Ascending aorta (tissue), 2 donors: ENCODE data around the gene SNRPD3. TPM values are rescaled to one million over a fixed set of nuclear protein-coding genes. Genes with fewer than 3 reads are reported as not detected.

Experiments used
- DNase-seq, 2 donors: peaks; one replicate each; pipeline ENCODE4 v3.0.0-alpha.2; 2019; ENCODE audit warnings: low spot score in 2 of 2
- H3K27ac ChIP-seq, 2 donors: fragments of 200-600 bp; sonication (generic); one replicate each; pipeline ENCODE4 v1.5.1; 2016 to 2017; ENCODE audit warnings: mild to moderate bottlenecking in 1 of 2
- H3K27me3 ChIP-seq: fragments of 200-600 bp; sonication (generic); one replicate; pipeline ENCODE4 v1.5.1; 2017
- H3K36me3 ChIP-seq, 2 donors: fragments of 200-600 bp; sonication (generic); one replicate each; pipeline ENCODE4 v1.5.1; 2016
- H3K4me1 ChIP-seq, 2 donors: fragments of 200-600 bp; sonication (generic); one replicate each; pipeline ENCODE4 v1.5.1; 2016 to 2017; ENCODE audit warnings: mild to moderate bottlenecking in 1 of 2
- H3K4me3 ChIP-seq, 2 donors: fragments of 200-600 bp; sonication (generic); one replicate each; pipeline ENCODE4 v1.5.1; 2016 to 2017; ENCODE audit warnings: mild to moderate bottlenecking in 1 of 2
- H3K9me3 ChIP-seq, 2 donors: fragments of 200-600 bp; sonication (generic); one replicate each; pipeline ENCODE4 v1.5.1; 2016
- intact Hi-C: fragments of 100-400 bp; cut with DNase I; formaldehyde crosslinking; loops from one replicate; pipeline ENCODE4 v1.15.1; 2023
- total RNA-seq: library from RNA; depleted of rRNA; stranded (reverse); fragments of >200 nt; gene quantifications from one replicate; pipeline ENCODE4 v1.1.0, GENCODE V29; 2016
- TF ChIP-seq, protein P1 (sequence below), 3 experiments: fragments of 200-600 bp in 2 of 3; fragments of 450-650 bp in 1 of 3; sonication (generic) in 2 of 3; IDR thresholded peaks; one replicate each; pipeline ENCODE4 v1.5.1; 2016 to 2019; ENCODE audit warnings: antibody characterized with exemption in 3 of 3, mild to moderate bottlenecking in 1 of 3, moderate library complexity in 1 of 3

The SNRPD3 gene
- total RNA-seq, 1 donor from 2014 or later: 113 TPM

- Histone ChIP-seq H3K36me3 (peaks cover 10 to 28% of the 10 kb centered on the region in 2 donors), H3K4me3 (no peak overlapping the region), H3K4me1 (peaks cover 0 to 7% of the 10 kb centered on the region in 2 donors), H3K27me3 (no peaks in the 10 kb centered on the region), H3K27ac (peak overlapping the region in 1 of 2 donors; percentile 1), H3K9me3 (no peaks in the 10 kb centered on the region)
- DNase-seq: no peak
- intact Hi-C loops: no loop called here
- TF ChIP-seq, protein P1, sequence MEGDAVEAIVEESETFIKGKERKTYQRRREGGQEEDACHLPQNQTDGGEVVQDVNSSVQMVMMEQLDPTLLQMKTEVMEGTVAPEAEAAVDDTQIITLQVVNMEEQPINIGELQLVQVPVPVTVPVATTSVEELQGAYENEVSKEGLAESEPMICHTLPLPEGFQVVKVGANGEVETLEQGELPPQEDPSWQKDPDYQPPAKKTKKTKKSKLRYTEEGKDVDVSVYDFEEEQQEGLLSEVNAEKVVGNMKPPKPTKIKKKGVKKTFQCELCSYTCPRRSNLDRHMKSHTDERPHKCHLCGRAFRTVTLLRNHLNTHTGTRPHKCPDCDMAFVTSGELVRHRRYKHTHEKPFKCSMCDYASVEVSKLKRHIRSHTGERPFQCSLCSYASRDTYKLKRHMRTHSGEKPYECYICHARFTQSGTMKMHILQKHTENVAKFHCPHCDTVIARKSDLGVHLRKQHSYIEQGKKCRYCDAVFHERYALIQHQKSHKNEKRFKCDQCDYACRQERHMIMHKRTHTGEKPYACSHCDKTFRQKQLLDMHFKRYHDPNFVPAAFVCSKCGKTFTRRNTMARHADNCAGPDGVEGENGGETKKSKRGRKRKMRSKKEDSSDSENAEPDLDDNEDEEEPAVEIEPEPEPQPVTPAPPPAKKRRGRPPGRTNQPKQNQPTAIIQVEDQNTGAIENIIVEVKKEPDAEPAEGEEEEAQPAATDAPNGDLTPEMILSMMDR (IDR thresholded peaks at IDR 0.05): no peak
Observed at GRCh38 chr22:24578355-24579257, 22.8 kb downstream of the SNRPD3 start.

DNA sequence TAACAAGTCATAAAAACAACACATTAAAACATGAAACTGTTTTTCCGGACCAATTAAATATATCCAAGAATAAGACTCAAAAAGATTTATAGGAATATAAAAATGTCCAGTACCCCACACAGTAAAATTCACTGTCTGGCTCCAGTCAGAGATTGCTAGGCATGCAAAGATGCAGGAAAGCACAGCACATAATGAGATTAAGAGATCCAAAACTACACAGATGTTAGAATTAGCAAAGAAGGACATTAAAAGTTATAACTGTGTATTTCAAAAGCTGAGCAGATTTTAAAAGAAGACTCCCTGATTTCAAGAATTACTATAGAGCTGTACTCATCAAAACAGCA lies 23.4 kb downstream of the SNRPD3 start:
- intact Hi-C loops: no loop called here
- H3K4me1 ChIP-seq: peaks cover 0 to 8% of the 10 kb centered on the region in 2 donors
- H3K9me3 ChIP-seq: no peaks in the 10 kb centered on the region
- peaks cover 4 to 22% of the 10 kb centered on the region in 2 donors for H3K36me3 ChIP-seq
- peak overlapping the region in 1 of 2 donors; percentile 1 for H3K27ac ChIP-seq
- TF ChIP-seq, protein P1 (IDR thresholded peaks at IDR 0.05): no peak
- no peak overlapping the region for H3K4me3 ChIP-seq
- no peaks in the 10 kb centered on the region for H3K27me3 ChIP-seq
- no peak for DNase-seq

GRCh38 chr22:24580276-24580675 lies 24.5 kb downstream of the SNRPD3 start:
- Histone ChIP-seq H3K36me3 (peaks cover 0 to 11% of the 10 kb centered on the region in 2 donors), H3K27me3 (no peaks in the 10 kb centered on the region), H3K9me3 (no peaks in the 10 kb centered on the region), H3K4me1 (peaks cover 0 to 8% of the 10 kb centered on the region in 2 donors), H3K4me3 (no peak overlapping the region), H3K27ac (no peak overlapping the region)
- TF ChIP-seq, protein P1 (IDR thresholded peaks at IDR 0.05): no peak
- no peak for DNase-seq
- intact Hi-C loops: no loop called here

DNA sequence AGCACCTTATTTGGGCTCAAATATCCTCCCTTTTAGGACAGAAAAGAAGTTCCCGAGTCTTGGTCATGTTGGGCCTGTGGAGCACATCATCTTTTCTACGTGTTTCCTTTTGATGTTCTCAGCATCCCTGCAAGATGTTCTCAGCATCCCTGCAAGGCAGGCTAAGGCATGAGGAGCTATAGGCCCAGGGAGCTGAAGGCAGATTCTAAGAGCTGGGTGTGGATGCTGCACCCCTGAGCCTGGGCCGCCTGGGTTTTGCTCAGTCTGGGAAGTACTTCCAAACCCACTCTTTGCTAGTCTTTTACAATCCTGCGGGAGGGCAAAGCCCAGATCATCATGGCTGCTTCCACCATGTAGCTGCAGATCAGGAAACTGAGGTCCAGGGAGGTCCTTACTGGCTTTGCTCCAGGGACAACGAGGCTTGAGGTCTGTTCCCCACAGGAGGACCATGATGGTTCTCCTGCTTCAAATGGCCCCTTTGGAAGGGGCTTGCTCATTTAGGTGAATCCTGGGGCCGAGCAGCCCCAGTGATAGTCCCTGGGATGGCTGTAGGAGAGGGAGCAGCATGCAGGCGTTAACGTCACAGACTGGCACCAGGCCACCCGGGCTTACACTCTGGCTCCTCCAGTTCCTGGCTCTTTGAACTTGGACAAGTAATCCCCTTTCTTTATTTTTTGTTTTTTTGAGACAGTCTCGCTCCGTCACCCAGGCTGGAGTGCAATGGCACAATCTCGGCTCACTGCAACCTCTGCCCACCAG lies 26.4 kb downstream of the SNRPD3 start:
- Histone ChIP-seq H3K36me3 (peaks cover 0 to 21% of the 10 kb centered on the region in 2 donors), H3K27me3 (no peaks in the 10 kb centered on the region), H3K27ac (no peak overlapping the region), H3K4me3 (no peak overlapping the region), H3K9me3 (no peaks in the 10 kb centered on the region), H3K4me1 (peaks cover 0 to 8% of the 10 kb centered on the region in 2 donors)
- TF ChIP-seq, protein P1 (IDR thresholded peaks at IDR 0.05): no peak
- DNase-seq: no peak
- intact Hi-C loops: no loop called here

- H3K27ac ChIP-seq: peak overlapping the region; percentile 76 to 79
- no peaks in the 10 kb centered on the region for H3K27me3 ChIP-seq
- intact Hi-C loops: no loop called here
- TF ChIP-seq, protein P1 (IDR thresholded peaks at IDR 0.05): no peak
- no peaks in the 10 kb centered on the region for H3K9me3 ChIP-seq
- no peak for DNase-seq
- peaks cover 7 to 27% of the 10 kb centered on the region in 2 donors for H3K36me3 ChIP-seq
- peaks cover 0 to 8% of the 10 kb centered on the region in 2 donors for H3K4me1 ChIP-seq
- H3K4me3 ChIP-seq: peak overlapping the region; percentile 33 to 51
Observed at GRCh38 chr22:24583221-24584165, 27.7 kb downstream of the SNRPD3 start.
